Tibial nerve (tissue), 4 donors: ENCODE measurements around the gene PM20D1.

Source experiments
- EP300 ChIP-seq, 2 donors: sonication (generic); formaldehyde crosslinking; IDR thresholded peaks; one replicate each; pipeline ENCODE4 v1.6.1; 2017; ENCODE audit warnings: antibody characterized with exemption in 2 of 2, mild to moderate bottlenecking in 1 of 2
- POLR2A ChIP-seq, 2 donors: fragments of 450-650 bp; IDR thresholded peaks; one replicate each; pipeline ENCODE4 v1.6.1; 2017; ENCODE audit warnings: antibody characterized with exemption in 2 of 2, mild to moderate bottlenecking in 2 of 2, moderate library complexity in 2 of 2
- TF ChIP-seq, protein P1 (sequence below), 5 experiments: fragments of 200-600 bp in 3 of 5; fragments of 450-650 bp in 2 of 5; sonication (generic) in 3 of 5; IDR thresholded peaks; one replicate each; pipeline ENCODE4 v1.5.1; 2016 to 2019; ENCODE audit warnings: antibody characterized with exemption in 5 of 5, mild to moderate bottlenecking in 3 of 5, moderate library complexity in 2 of 5

- TF ChIP-seq, protein P1, sequence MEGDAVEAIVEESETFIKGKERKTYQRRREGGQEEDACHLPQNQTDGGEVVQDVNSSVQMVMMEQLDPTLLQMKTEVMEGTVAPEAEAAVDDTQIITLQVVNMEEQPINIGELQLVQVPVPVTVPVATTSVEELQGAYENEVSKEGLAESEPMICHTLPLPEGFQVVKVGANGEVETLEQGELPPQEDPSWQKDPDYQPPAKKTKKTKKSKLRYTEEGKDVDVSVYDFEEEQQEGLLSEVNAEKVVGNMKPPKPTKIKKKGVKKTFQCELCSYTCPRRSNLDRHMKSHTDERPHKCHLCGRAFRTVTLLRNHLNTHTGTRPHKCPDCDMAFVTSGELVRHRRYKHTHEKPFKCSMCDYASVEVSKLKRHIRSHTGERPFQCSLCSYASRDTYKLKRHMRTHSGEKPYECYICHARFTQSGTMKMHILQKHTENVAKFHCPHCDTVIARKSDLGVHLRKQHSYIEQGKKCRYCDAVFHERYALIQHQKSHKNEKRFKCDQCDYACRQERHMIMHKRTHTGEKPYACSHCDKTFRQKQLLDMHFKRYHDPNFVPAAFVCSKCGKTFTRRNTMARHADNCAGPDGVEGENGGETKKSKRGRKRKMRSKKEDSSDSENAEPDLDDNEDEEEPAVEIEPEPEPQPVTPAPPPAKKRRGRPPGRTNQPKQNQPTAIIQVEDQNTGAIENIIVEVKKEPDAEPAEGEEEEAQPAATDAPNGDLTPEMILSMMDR (IDR thresholded peaks at IDR 0.05), result no peak
- no peak for TF ChIP-seq POLR2A (IDR thresholded peaks at IDR 0.05)
- no peak for TF ChIP-seq EP300 (IDR thresholded peaks at IDR 0.05)
Observed at GRCh38 chr1:205782627-205783432, 67.1 kb downstream of the PM20D1 start.
